HG03039 (cell line): ENCODE data around the gene PCDHGB3.
"Not testable (repeated sequence)": the region's sequence is repeated elsewhere in the genome, so short reads cannot be mapped to it uniquely, and the experiment has no call there.

Experiments used
- ATAC-seq: cut with Tn5 transposase; IDR thresholded peaks from one replicate; pipeline ENCODE4 v1.9.1; 2021; ENCODE audit warnings: mild to moderate bottlenecking, moderate library complexity; ENCODE audit not compliant: unreplicated experiment

Gene PCDHGB3

DNA sequence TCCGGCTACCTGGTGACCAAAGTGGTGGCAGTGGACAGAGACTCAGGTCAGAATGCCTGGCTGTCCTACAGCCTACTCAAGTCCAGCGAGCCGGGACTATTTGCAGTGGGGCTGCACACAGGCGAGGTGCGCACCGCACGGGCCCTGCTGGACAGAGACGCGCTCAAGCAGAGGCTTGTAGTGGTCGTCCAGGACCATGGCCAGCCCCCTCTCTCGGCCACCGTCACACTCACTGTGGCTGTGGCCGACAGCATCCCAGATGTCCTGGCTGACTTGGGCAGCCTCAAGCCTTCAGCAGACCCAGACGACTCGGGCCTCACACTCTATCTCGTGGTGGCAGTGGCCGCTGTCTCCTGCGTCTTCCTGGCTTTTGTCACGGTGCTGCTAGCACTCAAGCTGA is 13.1 kb upstream of the PCDHGB3 start:
- ATAC-seq: no peak

DNA sequence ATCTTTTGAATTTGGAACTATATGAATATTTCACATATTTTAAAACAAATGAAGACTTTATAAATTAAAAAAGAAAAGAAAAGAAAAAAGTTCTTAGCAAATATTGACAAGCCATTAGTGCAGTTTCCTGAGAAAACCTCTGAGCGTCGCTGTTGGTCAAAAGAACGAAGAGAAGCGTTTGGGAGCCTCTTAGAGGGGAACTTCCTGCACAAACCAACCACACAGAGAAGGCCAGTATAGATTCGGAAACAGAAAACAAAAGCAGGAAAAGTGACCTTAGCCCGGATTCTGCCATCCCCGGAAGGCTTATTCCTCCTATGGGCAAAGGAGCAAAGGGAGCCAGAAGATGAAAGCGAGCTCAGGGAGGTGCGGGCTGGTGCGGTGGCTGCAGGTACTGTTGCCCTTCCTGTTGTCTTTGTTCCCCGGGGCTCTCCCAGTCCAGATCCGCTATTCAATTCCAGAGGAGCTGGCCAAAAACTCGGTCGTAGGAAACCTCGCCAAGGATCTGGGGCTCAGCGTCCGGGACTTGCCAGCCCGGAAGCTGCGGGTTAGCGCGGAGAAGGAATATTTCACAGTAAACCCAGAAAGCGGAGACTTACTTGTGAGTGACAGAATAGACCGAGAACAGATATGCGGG is 10.1 kb upstream of the PCDHGB3 start, which contains the start of gene PCDHGB2:
Gene PCDHGB2 (plus strand): TSS at position 205 of the 637 bp plus-strand sequence. CDS start 142 bp downstream, at position 347.
- ATAC-seq: no peak

DNA sequence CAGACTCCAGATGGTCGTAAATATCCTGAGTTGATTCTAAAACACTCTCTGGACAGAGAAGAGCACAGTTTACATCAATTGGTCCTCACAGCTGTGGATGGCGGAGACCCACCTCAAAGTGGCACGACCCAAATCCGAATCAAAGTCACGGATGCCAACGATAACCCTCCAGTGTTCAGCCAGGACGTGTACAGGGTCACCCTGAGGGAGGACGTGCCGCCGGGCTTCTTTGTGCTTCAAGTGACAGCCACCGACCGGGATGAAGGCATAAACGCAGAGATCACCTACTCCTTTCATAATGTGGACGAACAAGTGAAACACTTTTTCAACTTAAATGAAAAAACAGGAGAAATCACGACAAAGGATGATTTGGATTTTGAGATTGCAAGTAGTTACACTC is 9.4 kb upstream of the PCDHGB3 start:
- ATAC-seq: no peak

DNA sequence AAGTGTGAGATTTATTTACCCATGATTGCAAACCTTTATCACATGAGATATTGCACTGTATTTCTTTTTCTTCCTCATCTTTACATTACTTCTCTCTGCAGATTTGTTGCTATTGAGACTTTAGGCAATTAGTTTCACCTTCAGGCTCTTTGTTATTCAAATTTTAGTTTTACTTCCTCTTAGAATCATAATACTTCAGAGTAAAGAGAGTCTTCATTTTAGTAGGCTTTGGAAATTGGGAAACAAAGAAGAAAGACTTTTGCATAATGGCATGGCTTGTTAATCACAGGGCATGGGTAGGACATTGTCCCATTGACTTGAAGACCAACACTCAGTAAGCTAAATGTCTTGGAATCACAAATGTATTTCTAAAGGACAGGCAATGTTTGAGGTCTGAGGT is 7.3 kb upstream of the PCDHGB3 start:
- ATAC-seq: no peak

DNA sequence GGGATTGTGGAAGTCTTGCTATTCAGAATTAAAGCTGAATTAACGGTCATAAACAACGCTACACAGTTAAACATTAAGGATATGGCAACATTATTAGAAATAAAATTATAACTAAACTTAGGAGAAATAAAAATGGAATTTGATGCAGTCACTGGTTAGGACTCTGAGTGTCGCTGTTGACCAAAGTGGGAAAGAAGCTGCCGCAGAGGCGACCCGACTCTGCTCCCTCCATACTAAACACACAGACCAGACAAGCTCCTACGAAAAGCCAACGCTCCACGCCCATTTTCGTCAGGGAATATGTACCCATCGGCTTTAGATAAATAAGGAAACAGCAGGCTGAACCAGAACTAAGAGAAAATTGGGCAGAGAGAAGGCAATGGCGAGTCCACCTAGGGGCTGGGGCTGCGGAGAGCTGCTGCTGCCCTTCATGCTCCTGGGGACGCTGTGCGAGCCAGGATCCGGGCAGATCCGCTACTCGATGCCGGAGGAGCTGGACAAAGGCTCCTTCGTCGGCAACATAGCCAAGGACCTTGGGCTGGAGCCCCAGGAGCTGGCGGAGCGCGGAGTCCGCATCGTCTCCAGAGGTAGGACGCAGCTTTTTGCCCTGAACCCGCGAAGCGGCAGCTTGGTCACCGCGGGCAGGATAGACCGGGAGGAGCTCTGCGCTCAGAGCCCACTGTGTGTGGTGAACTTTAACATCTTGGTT is 5.9 kb upstream of the PCDHGB3 start, which contains the start of gene PCDHGA5:
Gene PCDHGA5 (plus strand): TSS at position 211 of the 709 bp plus-strand sequence. CDS start 169 bp downstream, at position 380.
- ATAC-seq: no peak

DNA sequence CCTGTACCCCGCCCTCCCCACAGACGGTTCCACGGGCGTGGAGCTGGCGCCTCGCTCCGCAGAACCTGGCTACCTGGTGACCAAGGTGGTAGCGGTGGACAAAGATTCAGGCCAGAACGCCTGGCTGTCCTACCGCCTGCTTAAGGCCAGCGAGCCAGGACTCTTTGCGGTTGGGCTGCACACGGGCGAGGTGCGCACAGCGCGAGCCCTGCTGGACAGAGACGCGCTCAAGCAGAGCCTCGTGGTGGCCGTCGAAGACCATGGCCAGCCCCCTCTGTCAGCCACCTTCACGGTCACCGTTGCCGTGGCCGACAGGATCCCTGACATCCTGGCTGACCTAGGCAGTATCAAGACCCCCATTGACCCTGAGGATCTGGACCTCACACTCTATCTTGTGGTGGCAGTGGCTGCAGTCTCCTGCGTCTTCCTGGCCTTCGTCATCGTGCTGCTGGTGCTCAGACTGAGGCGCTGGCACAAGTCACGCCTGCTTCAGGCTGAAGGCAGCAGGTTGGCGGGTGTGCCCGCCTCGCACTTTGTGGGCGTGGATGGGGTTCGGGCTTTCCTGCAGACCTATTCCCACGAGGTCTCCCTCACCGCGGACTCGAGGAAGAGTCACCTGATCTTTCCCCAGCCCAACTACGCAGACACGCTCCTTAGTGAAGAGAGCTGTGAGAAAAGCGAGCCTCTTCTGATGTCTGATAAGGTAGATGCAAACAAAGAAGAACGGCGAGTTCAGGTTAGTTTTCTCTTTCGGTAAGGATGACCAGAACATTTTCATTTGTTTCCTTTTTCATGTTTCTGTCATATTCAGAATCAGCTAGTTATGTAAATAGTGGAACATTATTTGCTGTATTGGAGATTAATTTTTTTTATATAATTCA is 3.8 kb upstream of the PCDHGB3 start:
- ATAC-seq: no peak

DNA sequence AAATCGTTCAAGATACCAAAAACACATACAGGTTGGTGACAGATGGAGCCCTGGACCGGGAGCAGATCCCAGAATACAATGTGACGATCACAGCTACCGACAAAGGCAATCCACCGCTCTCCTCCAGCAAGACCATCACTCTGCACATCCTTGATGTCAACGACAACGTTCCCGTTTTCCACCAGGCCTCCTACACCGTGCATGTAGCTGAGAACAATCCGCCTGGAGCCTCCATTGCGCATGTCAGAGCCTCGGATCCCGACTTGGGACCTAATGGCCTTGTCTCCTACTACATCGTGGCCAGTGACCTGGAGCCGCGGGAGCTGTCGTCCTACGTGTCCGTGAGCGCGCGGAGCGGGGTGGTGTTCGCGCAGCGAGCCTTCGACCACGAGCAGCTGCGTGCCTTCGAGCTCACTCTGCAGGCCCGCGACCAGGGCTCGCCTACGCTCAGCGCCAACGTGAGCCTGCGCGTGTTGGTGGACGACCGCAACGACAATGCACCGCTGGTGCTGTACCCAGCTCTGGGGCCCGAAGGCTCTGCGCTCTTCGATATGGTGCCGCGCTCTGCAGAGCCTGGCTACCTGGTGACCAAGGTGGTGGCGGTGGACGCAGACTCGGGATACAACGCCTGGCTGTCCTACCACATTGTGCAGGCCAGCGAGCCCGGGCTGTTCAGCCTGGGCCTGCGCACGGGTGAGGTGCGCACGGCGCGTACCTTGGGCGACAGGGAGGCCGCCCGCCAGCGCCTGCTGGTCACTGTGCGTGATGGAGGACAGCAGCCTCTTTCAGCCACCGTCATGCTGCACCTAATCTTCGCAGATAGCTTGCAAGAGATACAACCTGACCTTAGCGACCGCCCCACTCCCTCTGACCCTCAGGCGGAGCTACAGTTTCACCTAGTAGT is 1.8 kb downstream of the PCDHGB3 start:
- ATAC-seq: no peak

DNA sequence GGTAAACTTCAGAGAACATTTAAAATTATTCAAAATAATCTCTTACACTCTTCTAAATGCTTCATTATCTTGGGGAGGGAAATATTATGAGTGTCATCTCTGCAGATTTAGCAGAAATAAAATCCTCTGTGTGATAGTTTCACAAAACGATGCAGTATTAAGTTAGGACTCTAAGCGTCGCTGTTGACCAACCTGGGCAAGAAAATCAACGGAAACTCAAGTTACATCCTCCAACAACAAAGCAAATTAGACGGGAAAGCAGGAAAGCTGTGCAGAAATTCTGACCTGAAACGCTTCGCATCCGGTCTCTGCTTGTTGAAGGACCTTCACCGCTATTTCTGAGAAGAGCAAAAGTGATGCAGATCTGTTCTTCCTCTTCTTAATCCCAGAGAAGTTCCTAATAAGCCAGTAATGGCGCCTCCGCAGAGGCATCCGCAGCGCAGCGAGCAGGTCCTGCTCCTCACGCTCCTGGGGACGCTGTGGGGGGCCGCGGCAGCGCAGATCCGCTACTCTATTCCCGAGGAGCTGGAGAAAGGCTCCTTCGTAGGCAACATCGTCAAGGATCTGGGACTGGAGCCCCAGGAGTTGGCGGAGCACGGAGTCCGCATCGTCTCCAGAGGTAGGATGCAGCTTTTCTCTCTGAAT is 3.8 kb downstream of the PCDHGB3 start, which contains the start of gene PCDHGA6:
Gene PCDHGA6 (plus strand): TSS at position 219 of the 645 bp plus-strand sequence. CDS start 193 bp downstream, at position 412.
- ATAC-seq: no peak

DNA sequence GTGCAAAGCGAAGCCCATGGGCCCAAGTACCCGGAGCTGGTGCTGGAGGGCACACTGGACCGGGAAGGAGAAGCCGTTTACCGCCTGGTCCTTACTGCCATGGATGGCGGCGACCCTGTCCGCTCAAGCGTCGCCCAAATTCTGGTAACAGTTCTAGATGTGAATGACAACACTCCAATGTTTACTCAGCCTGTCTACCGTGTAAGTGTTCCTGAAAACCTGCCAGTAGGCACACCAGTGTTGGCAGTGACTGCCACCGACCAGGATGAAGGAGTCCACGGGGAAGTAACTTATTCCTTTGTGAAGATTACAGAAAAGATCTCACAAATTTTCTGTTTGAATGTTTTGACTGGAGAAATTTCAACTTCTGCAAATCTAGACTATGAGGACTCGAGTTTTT is 4.6 kb downstream of the PCDHGB3 start:
- no peak for ATAC-seq

DNA sequence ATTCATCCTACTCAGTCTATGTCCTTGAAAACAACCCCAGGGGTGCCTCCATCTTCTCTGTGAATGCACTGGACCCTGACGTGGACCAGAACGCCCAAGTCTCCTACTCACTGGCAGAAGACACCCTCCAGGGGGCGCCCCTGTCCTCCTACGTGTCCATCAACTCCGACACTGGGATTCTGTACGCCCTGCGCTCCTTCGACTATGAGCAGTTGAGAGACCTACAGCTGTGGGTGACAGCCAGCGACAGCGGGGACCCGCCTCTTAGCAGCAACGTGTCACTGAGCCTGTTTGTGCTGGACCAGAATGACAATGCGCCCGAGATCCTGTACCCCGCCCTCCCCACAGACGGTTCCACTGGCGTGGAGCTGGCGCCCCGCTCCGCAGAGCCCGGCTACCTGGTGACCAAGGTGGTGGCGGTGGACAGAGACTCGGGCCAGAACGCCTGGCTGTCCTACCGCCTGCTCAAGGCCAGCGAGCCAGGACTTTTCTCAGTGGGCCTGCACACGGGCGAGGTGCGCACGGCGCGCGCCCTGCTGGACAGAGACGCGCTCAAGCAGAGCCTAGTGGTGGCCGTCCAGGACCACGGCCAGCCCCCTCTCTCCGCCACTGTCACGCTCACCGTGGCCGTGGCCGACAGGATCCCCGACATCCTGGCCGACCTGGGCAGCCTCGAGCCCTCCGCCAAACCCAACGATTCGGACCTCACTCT is 5.6 kb downstream of the PCDHGB3 start:
- ATAC-seq: not testable (repeated sequence)

DNA sequence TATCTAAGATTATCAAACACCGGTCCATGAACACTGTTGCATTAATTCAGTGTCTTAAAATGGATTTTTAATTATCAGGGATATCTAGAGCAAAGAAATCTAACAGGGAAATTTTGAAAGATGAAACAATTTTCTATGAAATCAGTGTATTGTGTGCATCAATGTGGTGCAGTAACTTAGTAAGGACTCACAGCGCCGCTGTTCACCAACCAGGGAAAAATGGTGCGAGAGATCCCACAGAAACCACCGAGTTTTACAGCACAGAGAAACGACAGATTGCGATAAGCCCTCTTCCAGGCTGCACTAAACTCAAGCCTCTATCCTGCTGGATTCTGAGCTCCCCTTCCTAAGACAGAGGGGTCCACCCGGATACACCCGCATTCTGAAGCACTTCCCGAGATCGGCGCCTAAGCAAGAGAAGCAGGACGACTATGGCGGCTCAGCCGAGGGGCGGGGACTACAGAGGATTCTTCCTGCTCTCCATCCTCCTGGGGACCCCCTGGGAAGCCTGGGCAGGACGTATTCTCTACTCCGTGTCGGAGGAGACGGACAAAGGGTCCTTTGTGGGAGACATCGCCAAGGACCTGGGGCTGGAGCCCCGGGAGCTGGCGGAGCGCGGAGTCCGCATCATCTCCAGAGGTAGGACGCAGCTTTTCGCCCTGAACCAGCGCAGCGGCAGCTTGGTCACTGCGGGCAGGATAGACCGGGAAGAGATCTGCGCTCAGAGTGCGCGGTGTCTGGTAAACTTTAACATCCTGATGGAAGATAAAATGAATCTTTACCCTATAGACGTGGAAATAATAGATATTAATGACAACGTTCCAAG is 12.6 kb downstream of the PCDHGB3 start, which contains the start of gene PCDHGA7:
Gene PCDHGA7 (plus strand): TSS at position 274 of the 826 bp plus-strand sequence. CDS start 158 bp downstream, at position 432.
- ATAC-seq: no peak

DNA sequence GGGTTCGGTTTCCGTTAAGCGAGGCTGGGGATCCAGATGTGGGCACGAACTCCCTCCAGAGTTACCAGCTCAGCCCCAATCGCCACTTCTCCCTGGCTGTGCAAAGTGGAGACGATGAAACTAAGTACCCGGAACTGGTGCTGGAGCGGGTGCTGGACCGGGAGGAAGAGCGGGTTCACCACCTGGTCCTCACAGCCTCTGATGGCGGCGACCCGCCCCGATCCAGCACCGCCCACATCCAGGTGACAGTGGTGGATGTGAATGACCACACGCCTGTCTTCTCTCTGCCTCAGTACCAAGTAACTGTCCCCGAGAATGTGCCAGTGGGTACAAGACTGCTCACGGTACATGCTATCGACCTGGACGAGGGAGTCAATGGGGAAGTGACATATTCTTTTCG is 13.3 kb downstream of the PCDHGB3 start:
- ATAC-seq: no peak

DNA sequence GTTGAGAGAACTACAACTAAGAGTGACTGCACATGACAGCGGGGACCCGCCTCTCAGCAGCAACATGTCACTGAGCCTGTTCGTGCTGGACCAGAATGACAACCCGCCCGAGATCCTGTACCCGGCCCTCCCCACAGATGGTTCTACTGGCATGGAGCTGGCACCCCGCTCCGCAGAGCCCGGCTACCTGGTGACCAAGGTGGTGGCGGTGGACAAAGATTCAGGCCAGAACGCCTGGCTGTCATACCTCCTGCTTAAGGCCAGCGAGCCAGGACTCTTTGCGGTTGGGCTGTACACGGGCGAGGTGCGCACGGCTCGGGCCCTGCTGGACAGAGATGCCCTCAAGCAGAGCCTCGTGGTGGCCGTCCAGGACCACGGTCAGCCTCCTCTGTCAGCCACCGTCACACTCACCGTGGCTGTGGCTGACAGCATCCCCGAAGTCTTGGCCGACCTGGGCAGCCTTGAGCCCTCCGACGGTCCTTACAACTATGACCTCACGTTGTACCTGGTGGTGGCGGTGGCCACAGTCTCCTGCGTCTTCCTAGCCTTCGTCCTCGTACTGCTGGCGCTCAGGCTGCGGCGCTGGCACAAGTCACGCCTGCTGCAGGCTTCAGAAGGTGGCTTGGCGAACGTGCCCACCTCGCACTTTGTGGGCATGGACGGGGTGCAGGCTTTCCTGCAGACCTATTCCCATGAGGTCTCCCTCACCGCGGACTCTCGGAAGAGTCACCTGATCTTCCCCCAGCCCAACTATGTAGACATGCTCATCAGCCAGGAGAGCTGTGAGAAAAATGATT is 14.6 kb downstream of the PCDHGB3 start:
- no peak for ATAC-seq

DNA sequence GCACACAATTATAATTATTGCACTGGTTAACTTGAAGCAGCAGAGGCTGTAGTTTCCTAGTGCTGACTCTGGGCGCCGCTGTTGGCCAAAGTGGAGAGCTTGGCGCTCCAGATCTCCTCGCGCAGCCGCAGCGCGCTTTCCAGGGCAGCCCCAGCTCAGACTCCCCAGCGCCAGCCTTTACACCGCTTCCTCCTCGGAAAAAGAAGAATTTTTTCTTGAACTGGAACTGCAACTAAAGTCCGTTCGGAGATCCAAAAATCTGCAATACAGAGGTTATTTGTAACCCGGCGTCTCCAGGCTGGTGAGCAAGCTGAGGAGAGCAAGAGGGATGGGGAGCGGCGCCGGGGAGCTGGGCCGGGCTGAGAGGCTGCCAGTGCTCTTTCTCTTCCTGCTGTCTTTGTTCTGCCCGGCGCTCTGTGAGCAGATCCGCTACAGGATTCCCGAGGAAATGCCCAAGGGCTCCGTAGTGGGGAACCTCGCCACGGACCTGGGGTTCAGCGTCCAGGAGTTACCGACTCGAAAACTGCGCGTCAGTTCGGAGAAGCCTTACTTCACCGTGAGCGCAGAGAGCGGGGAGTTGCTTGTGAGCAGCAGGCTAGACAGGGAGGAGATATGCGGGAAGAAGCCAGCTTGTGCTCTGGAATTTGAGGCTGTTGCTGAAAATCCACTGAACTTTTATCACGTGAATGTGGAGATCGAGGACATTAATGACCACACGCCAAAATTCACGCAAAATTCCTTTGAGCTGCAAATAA is 17.7 kb downstream of the PCDHGB3 start, which contains the start of gene PCDHGB4:
Gene PCDHGB4 (plus strand): TSS at position 142 of the 755 bp plus-strand sequence. CDS start 187 bp downstream, at position 329.
- peak; percentile 49 for ATAC-seq

DNA sequence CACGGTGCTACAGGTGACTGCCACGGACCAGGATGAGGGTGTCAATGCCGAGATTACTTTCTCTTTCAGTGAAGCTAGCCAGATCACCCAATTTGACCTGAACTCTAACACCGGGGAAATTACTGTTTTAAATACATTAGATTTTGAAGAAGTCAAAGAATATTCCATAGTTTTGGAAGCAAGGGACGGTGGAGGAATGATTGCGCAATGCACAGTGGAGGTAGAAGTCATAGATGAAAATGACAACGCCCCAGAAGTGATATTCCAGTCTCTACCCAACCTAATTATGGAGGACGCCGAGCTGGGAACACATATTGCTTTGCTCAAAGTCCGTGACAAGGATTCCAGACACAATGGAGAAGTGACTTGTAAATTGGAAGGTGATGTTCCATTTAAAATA is 18.6 kb downstream of the PCDHGB3 start:
- ATAC-seq: no peak
